HepG2 (cell line): ENCODE results near the gene TERC. TPM values are rescaled to one million over a fixed set of nuclear protein-coding genes. Genes with fewer than 3 reads are reported as not detected.
A peak's percentile ranks its signal among the peaks of the same experiment; 100 is the strongest.

Experiments used
- ATAC-seq: fragments of 200-7000 bp; cut with Tn5 transposase; 3 replicates; pipeline ENCODE4 v1.9.1; 2020; ENCODE audit warnings: mild to moderate bottlenecking, moderate library complexity
- BruUV-seq: library from RNA; stranded (reverse); fragments of 400-500 nt; replicated peaks from 2 replicates; lab custom pipeline; 2021; lab: Mats Ljungman, UMichigan
- CTCF ChIA-PET: fragments of 300-600 bp; formaldehyde crosslinking; extraction: SDS; loops from one replicate; lab custom pipeline; 2021; ENCODE audit warnings: low total read pairs, inconsistent platforms, low intra/inter-chr PET ratio; lab: Yijun Ruan, JAX
- POLR2A ChIA-PET: fragments of 350-600 bp; sonication (Branson Sonifier 250); formaldehyde crosslinking; loops from one replicate; lab custom pipeline; 2020; ENCODE audit warnings: antibody characterized with exemption, inconsistent platforms; lab: Yijun Ruan, JAX
- DNase-seq: peaks from one replicate; pipeline ENCODE4 v3.0.0-alpha.2; 2015; ENCODE audit warnings: low spot score
- FAIRE-seq: peaks from 3 replicates; lab custom pipeline; 2011; peaks lifted over from hg19 to GRCh38; lab: Jason Lieb, UNC
- H2AFZ ChIP-seq: one replicate; pipeline ENCODE4 v1.6.1; 2011; ENCODE audit warnings: low read length, inconsistent platforms
- H3K27ac ChIP-seq: fragments of 300-600 bp; 3 replicates; pipeline ENCODE4 v1.8.0; 2011; ENCODE audit warnings: mixed run types, mild to moderate bottlenecking, mixed read lengths, low read length, inconsistent platforms; ENCODE audit not compliant: insufficient read depth; ENCODE audit errors: extremely low read length
- H3K27me3 ChIP-seq, 2 experiments: fragments of 200-600 bp in 1 of 2; 2 replicates in 1 of 2; 3 replicates in 1 of 2; pipeline versions ENCODE4 v1.6.0 to v1.8.0; 2011; ENCODE audit warnings: low read length in 2 of 2, mild to moderate bottlenecking in 2 of 2, moderate library complexity in 2 of 2, inconsistent platforms in 1 of 2; ENCODE audit not compliant: insufficient read depth in 2 of 2, control insufficient read depth in 1 of 2
- H3K36me3 ChIP-seq, 2 experiments: fragments of 200-600 bp in 1 of 2; replicated peaks in 1 of 2; 2 replicates in 1 of 2; 3 replicates in 1 of 2; pipeline versions ENCODE4 v1.5.1 to v1.8.0; 2011; ENCODE audit warnings: low read length in 2 of 2, inconsistent platforms in 1 of 2; ENCODE audit not compliant: insufficient read depth in 2 of 2, control insufficient read depth in 1 of 2
- H3K4me1 ChIP-seq: 2 replicates; pipeline ENCODE4 v1.5.1; 2012; ENCODE audit warnings: low read length, inconsistent platforms; ENCODE audit not compliant: insufficient read depth
- H3K4me2 ChIP-seq: 2 replicates; pipeline ENCODE4 v1.6.0; 2011; ENCODE audit warnings: low read depth, low read length, inconsistent platforms
- H3K4me3 ChIP-seq, 3 experiments: fragments of 200-600 bp in 1 of 3; sonication (generic), shearing (Covaris generic) in 1 of 3; replicated peaks in 1 of 3; 2 replicates each; pipeline ENCODE4 v1.5.1; 2011 to 2016; ENCODE audit warnings: low read length in 3 of 3, inconsistent platforms in 2 of 3, low read depth in 2 of 3, mild to moderate bottlenecking in 2 of 3, control low read depth in 1 of 3, mixed read lengths in 1 of 3; ENCODE audit not compliant: insufficient read depth in 1 of 3
- H3K79me2 ChIP-seq: one replicate; pipeline ENCODE4 v1.6.1; 2011; ENCODE audit warnings: low read length, inconsistent platforms; ENCODE audit not compliant: insufficient read depth
- H3K9ac ChIP-seq: 2 replicates; pipeline ENCODE4 v1.6.0; 2011; ENCODE audit warnings: mild to moderate bottlenecking, low read depth, low read length, inconsistent platforms; ENCODE audit not compliant: insufficient read depth
- H3K9me3 ChIP-seq: 2 replicates; pipeline ENCODE4 v1.5.1; 2012; ENCODE audit warnings: mild to moderate bottlenecking, low read length
- H4K20me1 ChIP-seq: 2 replicates; pipeline ENCODE4 v1.6.0; 2011; ENCODE audit warnings: inconsistent platforms, mild to moderate bottlenecking, low read length, moderate library complexity; ENCODE audit not compliant: insufficient read depth
- CTCF ChIP-seq: sonication (generic); formaldehyde crosslinking; IDR thresholded peaks from 2 replicates; pipeline ENCODE4 v1.5.0; 2020; ENCODE audit warnings: mild to moderate bottlenecking, missing genetic modification reagents, moderate library complexity
- HHEX ChIP-seq: IDR thresholded peaks from 2 replicates; pipeline ENCODE4 v1.6.1; 2016; ENCODE audit warnings: control low read depth
- HIC2 ChIP-seq: sonication (generic); formaldehyde crosslinking; IDR thresholded peaks from 2 replicates; pipeline ENCODE4 v1.9.0; 2022; ENCODE audit warnings: low read depth, missing genetic modification reagents
- MBD4 ChIP-seq: IDR thresholded peaks from 2 replicates; pipeline ENCODE4 v1.6.1; 2012; ENCODE audit warnings: low read length, inconsistent platforms, borderline replicate concordance
- MIER2 ChIP-seq: IDR thresholded peaks from 2 replicates; pipeline ENCODE4 v1.6.1; 2016; ENCODE audit warnings: missing biosample characterization, missing genetic modification reagents
- MZF1 ChIP-seq: sonication (generic); formaldehyde crosslinking; IDR thresholded peaks from 2 replicates; pipeline ENCODE4 v1.8.1; 2023; ENCODE audit warnings: mild to moderate bottlenecking, missing genetic modification reagents, borderline replicate concordance
- NFIB ChIP-seq: sonication (generic); formaldehyde crosslinking; IDR thresholded peaks from 2 replicates; pipeline ENCODE4 v1.9.0; 2021; ENCODE audit warnings: missing genetic modification reagents, mild to moderate bottlenecking, borderline replicate concordance
- NFYC ChIP-seq: IDR thresholded peaks from 2 replicates; pipeline ENCODE4 v1.6.1; 2016; ENCODE audit warnings: missing genetic modification reagents, missing compliant biosample characterization
- NKX3-1 ChIP-seq: sonication (generic); formaldehyde crosslinking; IDR thresholded peaks from 2 replicates; pipeline ENCODE4 v1.5.0; 2020; ENCODE audit warnings: missing genetic modification reagents
- REPIN1 ChIP-seq: sonication (generic); formaldehyde crosslinking; IDR thresholded peaks from 2 replicates; pipeline ENCODE4 v1.8.0; 2022; ENCODE audit warnings: missing genetic modification reagents, low read depth, mild to moderate bottlenecking, borderline replicate concordance
- STAG1 ChIP-seq: sonication (generic); formaldehyde crosslinking; IDR thresholded peaks from 2 replicates; pipeline ENCODE4 v1.4.0; 2020; ENCODE audit warnings: missing genetic modification reagents
- ZBTB42 ChIP-seq: sonication (generic); formaldehyde crosslinking; IDR thresholded peaks from 2 replicates; pipeline ENCODE4 v1.5.0; 2020; ENCODE audit warnings: mild to moderate bottlenecking, missing genetic modification reagents
- ZNF496 ChIP-seq: sonication (generic); formaldehyde crosslinking; IDR thresholded peaks from 2 replicates; pipeline ENCODE4 v1.8.1; 2023; ENCODE audit warnings: mild to moderate bottlenecking, moderate library complexity, missing genetic modification reagents; ENCODE audit not compliant: insufficient replicate concordance
- WGBS: methylation state at CpG from one replicate; pipeline ENCODE4 v1.1.6; 2017; ENCODE audit warnings: low lambda C conversion rate; 5-methylcytosine and 5-hydroxymethylcytosine counted together
- in situ Hi-C: cut with HindIII; loops from 2 replicates; pipeline ENCODE4 v1.10.0; 2017; ENCODE audit warnings: low pct_unique_long_range_greater_than_20kb; ENCODE audit not compliant: extremely low pct_ligation_motif_present
- intact Hi-C: fragments of 100-400 bp; cut with micrococcal nuclease; formaldehyde crosslinking; loops from one replicate; pipeline ENCODE4 v1.10.0; 2022; ENCODE audit not compliant: unreplicated experiment
- polyA plus RNA-seq, 8 experiments: library from polyadenylated mRNA; depleted of rRNA in 3 of 8; stranded (reverse) in 7 of 8; unstranded in 1 of 8; fragments of >200 nt; fragmentation: Illumina TruSeq in 4 of 8; extraction: Trizol in 4 of 8; gene quantifications; 2 replicates each; pipeline versions ENCODE4 v1.2.1 to v1.2.3, GENCODE V29; 2011 to 2016; ENCODE audit warnings: low read depth in 4 of 8, missing spikeins in 1 of 8, mixed read lengths in 1 of 8; ENCODE audit not compliant: insufficient read depth in 1 of 8
- total RNA-seq, 5 experiments: library from RNA; depleted of rRNA; stranded (reverse); fragments of >200 nt; fragmentation: Illumina TruSeq; extraction: Trizol; gene quantifications; 2 replicates each; pipeline ENCODE4 v1.2.3, GENCODE V29; 2016; ENCODE audit warnings: low read depth in 1 of 5
- TF ChIP-seq, protein P1 (sequence below): IDR thresholded peaks from 2 replicates; pipeline ENCODE4 v1.6.1; 2016; ENCODE audit warnings: missing genetic modification reagents, missing compliant biosample characterization
- TF ChIP-seq, protein P2 (sequence below): sonication (generic); formaldehyde crosslinking; IDR thresholded peaks from 2 replicates; pipeline ENCODE4 v1.5.0; 2020; ENCODE audit warnings: missing genetic modification reagents

TERC gene
- total and polyA plus RNA-seq, 2 of the 13 experiments (the other 11 are each of a cell fraction or from before 2014, with no cell fraction given), result 1.3 to 74.6 TPM

- TF ChIP-seq, protein P1, sequence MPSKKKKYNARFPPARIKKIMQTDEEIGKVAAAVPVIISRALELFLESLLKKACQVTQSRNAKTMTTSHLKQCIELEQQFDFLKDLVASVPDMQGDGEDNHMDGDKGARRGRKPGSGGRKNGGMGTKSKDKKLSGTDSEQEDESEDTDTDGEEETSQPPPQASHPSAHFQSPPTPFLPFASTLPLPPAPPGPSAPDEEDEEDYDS, result no peak
- TF ChIP-seq HHEX (CRISPR knock-in tag) (no peak), HIC2 (CRISPR knock-in tag) (no peak), MBD4 (no peak), NFYC (CRISPR knock-in tag) (no peak), ZBTB42 (CRISPR knock-in tag) (no peak), MZF1 (CRISPR knock-in tag) (no peak), ZNF496 (no peak)
- TF ChIP-seq, protein P2, sequence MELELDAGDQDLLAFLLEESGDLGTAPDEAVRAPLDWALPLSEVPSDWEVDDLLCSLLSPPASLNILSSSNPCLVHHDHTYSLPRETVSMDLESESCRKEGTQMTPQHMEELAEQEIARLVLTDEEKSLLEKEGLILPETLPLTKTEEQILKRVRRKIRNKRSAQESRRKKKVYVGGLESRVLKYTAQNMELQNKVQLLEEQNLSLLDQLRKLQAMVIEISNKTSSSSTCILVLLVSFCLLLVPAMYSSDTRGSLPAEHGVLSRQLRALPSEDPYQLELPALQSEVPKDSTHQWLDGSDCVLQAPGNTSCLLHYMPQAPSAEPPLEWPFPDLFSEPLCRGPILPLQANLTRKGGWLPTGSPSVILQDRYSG (CRISPR knock-in tag), result no peak
Measured at GRCh38 chr3:169746924-169747323, 17.9 kb downstream of the TERC start (continued).

DNA sequence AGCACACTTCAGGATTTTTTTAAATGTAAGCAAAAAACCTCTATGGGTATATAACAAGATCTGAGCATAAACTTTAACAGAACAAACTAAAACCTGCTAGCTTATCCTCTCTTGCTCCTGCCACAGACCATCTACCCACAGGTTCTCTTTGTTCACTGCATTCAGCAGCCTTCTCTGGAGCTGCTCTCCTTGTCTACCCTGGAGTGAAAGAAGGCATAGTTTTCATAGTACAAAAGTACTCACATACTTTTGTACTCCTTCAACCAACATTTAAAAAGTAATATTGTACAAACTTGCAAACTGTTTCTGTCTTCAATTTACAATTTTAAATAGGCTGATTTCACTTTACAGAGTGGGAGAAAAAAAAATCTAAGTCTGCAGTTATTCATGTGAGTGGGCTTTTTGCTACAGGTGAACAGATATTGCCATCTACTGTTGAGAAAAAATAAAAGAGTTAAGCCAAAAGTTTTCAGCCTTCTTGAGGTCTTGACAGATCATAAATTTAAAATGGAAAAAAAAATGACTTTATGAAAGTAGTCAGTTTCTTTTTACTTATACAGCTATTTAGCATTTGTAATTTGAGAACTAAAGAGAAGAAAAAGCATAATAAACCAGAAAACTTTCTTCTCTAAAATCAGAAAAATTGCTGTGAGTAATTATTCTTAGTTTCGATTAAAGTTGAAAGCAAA lies 20.4 kb downstream of the TERC start:
- no peak for DNase-seq
- ATAC-seq, result no peak
- in situ Hi-C loops (no loop called here), intact Hi-C loops (loop anchor here (1.0 to 10.0 kb wide), 2 partner anchors 595 to 700 kb away; no protein-coding TSS in a partner anchor)
- Histone ChIP-seq H3K79me2 (no peaks in the 10 kb centered on the region), H3K27ac (no peak overlapping the region), H3K9ac (no peak overlapping the region), H3K9me3 (no peaks in the 10 kb centered on the region), H3K4me3 (no peak overlapping the region), H2AFZ (no peak overlapping the region), H3K36me3 (no peaks in the 10 kb centered on the region), H3K4me1 (no peaks in the 10 kb centered on the region), H3K4me2 (no peak overlapping the region), H4K20me1 (no peaks in the 10 kb centered on the region), H3K27me3 (peaks cover 0 to 5% of the 10 kb centered on the region in 2 experiments; a peak in 2 of 5 replicates)
- BruUV-seq, result no TSS peak
- WGBS, result 90% methylated on average over 1 of the region's 1 CpG
- peak; percentile 36 for FAIRE-seq
- CTCF ChIA-PET, result interaction anchor here (1.2 kb wide), 1 partner anchor 595 kb away, joined by 5 read pairs; no protein-coding TSS in a partner anchor
- peak; percentile 40 for TF ChIP-seq CTCF (CRISPR knock-in tag)
- no peak for TF ChIP-seq MIER2
- peak; percentile 69 for TF ChIP-seq STAG1 (CRISPR knock-in tag)
- TF ChIP-seq NFIB (CRISPR knock-in tag), result no peak
- TF ChIP-seq NKX3-1 (CRISPR knock-in tag), result no peak
- no peak for TF ChIP-seq REPIN1 (CRISPR knock-in tag)
- POLR2A ChIA-PET, result no interaction called here
